GM19324 (cell line): ENCODE results near the gene SLC7A9.

Experiments
- ATAC-seq: cut with Tn5 transposase; IDR thresholded peaks from one replicate; pipeline ENCODE4 v1.9.1; 2021; ENCODE audit warnings: mild to moderate bottlenecking, moderate library complexity; ENCODE audit not compliant: unreplicated experiment, low FRiP score

The SLC7A9 gene

DNA sequence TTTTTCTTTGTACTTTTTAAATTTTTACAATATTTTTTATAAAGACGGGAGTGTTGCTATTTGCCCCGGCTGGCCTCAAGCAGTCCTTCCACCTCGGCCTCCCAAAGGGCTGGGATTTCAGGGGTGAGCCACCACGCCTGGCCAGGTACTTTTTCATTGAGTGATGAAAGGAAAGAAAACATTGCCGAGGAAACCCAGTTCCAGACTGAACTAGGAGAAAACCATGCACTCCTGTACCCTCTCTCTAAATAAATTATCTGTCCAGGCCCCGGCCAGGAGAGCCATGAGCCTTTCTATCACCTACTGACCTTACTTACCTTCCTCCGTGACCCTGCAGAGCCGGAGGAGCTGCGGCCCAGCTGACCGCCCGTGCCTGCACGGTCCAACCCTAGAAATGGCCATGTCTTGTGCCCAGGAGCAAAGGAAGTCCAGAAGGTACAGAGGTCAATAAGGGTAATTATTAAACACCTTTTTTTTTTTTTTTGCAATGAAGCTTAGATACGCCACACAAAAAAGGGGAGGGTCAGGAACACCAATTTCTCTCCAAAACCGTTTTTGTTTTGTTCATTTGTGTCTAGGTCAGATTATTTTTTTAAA, at the start of gene SLC7A9:
Gene SLC7A9 (minus strand): TSS at position 399 of the 597 bp plus-strand sequence. CDS start 1,233 bp downstream, outside the sequence.
- ATAC-seq = no peak

DNA sequence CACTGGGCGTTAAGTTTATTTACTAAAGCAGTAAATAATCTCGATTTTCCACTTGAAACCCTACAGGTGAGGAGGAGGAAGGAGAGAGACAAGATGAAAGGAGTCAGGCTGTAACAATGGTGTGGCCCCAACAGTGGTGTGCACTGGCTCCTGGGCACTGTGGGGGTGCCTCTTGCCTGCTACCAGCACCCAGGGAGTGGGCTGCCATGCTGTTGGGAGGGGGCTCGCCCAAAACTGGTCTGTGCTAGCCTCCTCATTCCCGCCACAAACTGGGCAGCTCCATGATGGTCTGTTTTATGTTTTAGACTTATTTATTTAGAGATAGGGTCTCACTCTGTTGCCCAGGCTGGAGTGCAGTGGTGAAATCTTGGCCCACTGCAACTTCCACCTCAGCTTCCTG, 49.8 kb upstream of the SLC7A9 start:
- no peak for ATAC-seq

DNA sequence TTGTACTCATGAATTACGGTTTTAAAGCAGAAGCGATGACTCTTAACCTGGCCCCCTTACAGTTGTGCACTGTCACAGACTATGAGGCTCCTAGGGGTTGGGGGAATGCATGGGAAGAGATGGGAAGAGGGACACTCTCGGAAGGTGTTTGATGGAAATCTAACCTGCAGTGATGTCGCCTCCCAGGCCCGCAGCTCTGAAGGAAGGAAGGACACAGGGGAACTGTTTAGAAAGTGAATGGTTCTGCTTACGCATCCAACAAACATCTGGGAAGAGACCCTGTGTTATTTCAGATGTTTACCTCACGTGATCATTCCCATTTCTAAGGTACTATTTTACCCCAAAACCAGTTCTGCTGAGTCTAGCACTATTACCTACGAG, 48.0 kb upstream of the SLC7A9 start:
- ATAC-seq = no peak

DNA sequence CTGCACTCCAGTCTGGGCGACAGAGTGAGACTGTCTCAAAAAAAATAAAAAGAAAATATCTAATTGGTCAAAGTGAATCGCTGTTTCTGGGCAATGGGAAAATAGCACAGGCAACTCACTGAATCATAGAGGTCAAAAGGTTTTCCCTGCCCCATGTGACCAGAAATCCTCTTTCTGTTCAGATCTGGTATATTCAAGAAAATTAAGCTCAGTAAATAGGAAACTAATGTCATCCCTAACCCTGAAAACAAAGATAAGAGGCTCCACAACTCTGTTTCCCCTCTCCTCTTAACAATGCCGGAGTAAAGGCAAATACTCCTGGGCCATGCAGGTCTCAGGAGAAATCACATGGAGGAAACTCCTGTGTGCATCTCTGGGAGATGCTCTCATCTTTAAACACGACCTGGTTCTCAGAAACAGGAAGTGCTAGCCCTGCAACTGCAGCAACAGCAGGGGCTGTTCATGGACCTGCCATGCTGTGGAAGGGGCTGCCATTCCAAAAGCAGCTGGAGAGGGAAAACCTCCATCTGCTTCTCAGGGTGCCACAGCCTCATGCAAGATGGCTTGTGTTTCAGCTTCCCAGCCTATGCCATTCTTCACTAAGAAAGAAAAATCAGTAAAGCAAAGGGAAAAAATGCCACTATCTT, 47.5 kb upstream of the SLC7A9 start:
- no peak for ATAC-seq

DNA sequence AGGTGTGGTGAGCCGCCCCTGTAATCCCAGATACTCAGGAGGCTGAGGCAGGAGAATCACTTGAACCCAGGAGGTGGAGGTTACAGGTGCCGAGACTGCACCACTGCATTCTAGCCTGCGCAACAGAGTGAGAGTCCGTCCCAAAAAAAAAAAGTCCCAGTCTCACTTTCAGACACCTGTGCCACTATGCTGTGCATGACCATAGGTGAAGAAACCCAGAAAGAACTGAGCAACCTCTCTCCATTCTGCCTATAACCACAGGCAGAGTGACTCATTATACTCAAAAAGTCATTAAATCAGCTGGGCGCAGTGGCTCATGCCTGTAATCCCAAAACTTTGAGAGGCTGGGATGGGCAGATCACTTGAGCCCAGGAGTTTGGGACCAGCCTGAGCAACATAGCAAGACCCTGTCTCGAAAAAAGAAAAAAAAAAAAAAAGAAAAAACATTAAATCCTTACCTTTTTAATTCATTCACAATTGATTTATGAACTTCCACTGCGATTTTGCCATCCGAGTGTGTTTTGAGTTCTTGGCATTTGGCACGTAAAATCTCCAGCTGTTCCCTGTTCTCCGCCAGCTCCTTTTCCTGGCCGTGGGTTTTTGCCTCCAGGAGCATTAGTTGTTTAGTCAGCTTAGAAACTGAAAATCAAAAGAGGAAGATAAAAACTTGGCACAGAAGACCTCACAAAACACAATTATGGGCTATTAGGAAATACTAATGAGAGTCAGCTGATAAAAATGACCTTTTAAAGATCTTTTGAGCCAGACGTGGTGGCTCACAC, 45.5 kb upstream of the SLC7A9 start:
- no peak for ATAC-seq

DNA sequence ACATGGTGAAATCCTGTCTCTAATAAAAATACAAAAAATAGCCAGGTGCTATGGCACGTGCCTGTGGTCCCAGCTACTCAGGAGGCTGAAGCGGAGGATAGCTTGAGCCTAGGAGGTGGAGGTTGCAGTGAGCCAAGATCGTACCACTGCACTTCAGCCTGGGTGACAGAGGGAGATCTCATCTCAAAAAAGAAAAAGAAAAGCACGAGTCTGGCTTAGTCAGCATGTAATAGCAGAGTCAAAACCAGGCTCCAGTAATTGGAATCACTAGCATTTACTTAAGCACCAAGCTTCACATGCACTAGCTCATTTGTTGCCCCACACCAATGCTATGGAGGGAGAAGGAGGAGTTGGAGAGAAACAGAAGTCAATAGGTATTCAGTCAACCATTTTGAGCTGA, 41.9 kb upstream of the SLC7A9 start:
- ATAC-seq = no peak

DNA sequence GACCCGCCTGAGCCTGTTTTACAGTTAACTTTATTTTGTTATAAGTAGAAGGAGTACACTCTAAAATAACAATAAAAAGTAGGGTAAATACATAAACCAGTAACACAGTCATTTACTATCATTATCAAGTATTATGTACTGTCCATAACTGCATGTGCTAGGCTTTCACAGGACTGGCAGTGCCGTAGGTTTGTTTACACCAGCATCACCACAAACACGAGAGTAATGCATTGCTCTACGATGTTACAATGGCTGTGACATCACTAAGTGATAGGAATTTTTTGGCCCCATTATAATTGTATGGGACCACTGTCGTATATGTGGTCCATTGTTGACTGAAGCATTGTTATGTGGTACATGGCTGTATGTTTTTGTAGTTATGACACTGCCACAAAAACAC, 41.3 kb upstream of the SLC7A9 start:
- ATAC-seq = no peak

DNA sequence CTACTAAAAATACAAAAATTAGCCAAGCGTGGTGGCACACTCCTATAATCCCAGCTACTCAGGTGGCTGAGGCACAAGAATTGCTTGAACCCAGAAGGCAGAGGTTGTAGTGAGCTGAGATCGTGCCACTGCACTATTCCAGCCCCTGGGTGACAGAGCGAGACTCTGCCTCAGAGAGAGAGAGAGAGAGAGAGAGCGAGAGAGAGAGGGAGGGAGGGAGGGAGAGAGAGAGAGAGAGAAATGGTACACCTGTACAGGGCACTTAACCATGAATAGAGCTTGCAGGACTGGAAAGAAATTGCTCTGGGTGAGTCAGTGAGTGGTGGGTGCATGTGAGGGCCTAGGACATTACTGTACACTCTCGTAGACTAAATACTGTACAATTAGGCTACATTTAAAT, 40.5 kb upstream of the SLC7A9 start:
- no peak for ATAC-seq

DNA sequence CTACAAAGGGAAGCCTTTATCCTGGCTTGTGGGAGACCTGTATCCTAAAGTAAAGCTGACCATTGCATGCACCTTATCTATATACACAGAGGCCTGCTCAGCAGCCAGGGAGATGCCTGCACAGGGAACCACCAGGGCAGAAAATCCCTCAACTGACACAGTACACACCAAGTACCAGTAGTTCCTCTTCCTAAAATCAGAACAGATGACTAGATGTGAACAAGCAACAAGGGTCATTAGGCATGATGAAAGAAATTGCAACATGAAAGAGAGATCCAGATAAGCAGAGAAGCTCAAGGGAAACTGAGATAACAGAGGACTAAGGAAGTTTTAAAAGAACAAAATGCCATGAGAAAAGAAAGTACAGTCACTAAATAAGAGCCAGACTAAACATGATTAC, 39.7 kb upstream of the SLC7A9 start:
- ATAC-seq = no peak

DNA sequence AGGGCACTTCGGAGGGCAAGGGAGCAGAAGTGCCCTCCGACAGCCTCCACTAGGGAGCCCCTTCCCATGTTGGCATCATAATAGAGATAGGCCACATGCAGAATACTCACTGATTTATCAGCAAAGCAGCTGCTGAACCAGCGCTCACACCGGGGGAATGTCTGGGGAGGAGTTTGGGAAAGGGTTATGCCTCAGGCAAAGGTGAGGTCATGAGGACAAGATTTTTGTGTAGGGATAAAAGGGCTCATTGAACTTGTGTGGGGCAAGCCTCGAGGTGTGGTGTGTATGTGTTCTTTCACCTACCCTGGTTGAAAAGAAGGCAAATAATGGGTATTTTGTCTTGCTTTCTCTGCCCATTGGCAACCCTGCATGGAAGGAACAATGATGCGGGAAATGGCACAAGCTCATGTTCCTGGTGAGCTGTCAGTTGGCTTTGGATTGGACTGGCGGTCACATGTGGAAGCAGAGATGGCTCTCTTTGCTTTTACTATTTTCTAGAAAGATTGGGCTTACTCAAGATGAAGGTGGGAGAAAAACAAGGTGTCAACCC, 39.1 kb upstream of the SLC7A9 start:
- no peak for ATAC-seq

DNA sequence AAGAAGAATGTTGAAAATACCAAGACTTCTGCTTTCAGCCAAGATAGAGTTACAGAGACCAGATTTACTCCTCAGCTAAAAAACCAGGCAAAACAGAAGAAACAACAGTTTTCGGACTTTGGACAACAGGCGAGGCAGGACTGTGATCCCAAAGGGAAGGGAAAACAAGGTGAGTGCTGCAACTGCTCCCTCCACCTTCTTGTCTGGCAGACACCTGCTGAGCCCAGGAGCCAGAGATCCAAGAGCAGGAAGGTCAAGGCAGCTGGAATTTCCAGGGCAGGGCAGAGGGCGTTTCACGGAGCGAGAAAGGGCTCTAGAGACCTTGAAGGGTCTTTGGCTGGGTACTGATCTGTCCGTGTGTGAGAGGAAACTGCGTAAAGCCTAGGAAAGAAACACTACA, 32.9 kb upstream of the SLC7A9 start:
- ATAC-seq = no peak

DNA sequence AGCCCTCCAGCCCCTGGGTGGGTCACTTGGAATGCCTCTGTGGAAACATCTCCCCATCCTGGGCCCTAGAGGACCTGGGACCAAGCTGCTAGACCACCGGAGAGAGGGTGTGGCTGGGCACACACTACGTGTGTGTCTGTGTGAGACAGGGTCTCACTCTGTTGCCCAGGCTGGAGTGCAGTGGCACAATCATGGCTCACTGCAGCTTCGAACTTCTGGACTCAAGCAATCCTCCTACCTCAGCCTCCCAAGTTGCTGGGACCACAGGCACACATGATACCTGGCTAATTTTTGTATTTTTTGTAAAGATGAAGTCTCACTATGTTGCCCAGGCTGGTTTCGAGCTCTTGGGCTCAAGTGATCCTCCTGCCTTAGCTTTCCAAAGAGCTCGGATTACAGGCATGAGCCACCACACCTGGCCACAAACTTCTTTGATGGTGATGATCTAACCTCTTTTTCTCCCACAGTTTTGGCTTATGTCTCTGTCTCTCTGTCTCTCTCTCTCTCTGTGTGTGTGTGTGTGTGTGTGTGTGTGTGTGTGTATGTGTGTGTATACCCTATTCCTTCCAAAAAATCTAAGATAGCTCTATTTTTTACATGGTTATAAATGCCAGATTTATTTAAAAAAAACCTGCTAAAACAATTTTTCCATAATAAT, 32.1 kb upstream of the SLC7A9 start:
- no peak for ATAC-seq

DNA sequence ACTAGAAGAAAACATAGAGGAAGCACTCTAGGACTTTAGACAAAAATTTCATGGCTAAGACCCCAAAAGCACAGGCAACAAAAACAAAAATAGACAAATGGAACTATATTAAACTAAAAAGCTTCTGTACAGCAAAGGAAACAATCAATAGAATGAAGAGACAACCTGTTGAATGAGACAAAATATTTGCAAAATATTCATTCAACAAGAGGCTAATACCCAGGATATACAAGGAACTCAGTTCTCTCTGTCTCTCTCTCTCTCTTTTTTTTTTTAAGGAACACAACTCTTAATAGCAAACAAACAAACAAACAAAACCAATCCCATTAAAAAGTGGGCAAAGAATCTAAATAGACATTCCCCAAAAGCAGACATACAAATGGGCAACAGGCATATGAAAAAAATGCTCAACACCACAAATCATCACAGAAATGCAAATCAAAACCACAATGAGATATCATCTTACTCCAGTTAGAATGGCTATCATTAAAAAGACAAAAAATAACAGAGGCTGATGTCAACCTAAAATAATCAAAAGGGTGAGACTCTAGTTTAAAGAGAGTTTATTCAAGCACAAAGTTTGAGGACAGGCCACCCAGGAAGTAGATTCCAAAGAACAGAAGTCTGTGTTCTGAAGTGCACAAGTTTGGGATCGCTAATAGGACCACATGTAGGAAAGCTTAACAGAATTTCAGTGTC, 27.1 kb upstream of the SLC7A9 start:
- no peak for ATAC-seq

DNA sequence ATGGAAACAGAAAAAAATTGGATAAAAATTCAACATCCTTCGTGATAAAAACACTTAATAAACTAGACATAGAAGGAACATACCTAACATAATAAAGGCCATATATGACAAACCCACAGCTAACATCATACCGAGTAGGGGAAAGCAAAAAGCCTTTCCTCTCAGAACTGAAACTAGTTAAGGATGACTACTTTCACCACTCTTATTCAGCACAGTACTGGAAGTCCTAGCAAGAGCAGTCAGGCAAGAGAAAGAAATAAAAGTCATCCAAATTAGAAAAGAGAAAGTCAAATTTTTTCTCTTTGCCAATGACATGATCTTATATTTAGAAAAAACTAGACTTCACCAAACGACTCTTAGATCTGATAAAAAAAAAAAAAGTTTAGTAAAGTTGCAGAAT, 25.8 kb upstream of the SLC7A9 start:
- ATAC-seq = no peak

DNA sequence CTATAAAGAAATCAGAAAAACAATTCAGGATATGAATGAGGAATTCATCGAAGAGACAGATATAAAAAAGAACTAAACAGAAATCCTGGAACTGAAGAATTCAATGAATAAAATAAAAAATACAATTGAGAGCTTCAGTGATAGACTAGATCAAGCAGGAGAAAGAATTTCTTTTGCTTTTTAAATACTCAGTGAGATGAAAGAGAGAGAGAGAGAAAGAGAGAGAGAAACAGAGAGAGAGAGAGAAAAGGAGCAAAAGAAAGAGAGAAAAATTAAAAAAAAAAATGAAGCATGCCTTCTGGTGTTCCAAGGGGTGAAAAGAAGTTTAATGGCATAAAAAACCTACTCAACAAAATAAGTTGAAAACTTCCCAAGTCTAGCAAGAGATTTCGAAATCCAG, 22.0 kb upstream of the SLC7A9 start:
- no peak for ATAC-seq

DNA sequence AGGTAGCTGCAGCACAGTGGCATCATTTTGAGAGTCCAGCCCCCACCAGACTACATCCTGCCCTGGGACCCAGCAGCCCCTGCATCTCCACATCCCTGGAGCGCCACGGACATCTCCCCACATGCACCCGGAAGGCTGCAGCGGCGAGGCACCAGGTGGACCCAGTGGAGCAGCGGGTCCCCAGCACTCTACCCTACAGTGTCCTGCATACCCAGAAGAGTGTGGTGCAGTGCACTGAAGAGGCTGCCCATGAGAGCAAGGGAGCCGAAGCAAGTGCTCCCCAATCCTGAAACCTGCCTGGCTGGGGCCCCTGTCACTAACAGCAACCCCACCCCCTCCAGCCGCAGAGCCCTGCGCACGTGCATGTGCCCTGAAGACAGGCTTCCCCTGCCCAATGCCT, 21.3 kb upstream of the SLC7A9 start:
- no peak for ATAC-seq

DNA sequence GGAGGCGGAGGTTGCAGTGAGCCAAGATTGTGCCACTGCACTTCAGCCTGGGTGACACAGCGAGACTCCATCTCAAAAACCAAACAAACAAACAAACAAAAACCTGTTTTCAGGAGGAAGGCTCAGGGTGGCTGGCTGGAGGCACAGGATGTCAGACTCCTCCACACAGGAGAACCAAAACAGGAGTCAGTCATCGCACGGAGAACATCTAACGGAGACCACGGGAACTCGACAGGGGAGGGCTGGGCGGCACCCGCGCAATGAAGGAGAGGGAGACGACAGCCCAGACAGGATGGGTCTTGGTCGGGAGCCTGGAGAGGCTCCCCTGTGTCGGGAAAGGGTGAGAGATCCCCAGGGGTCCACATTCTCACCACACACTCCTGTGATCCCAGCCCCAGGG, 20.8 kb upstream of the SLC7A9 start:
- no peak for ATAC-seq

DNA sequence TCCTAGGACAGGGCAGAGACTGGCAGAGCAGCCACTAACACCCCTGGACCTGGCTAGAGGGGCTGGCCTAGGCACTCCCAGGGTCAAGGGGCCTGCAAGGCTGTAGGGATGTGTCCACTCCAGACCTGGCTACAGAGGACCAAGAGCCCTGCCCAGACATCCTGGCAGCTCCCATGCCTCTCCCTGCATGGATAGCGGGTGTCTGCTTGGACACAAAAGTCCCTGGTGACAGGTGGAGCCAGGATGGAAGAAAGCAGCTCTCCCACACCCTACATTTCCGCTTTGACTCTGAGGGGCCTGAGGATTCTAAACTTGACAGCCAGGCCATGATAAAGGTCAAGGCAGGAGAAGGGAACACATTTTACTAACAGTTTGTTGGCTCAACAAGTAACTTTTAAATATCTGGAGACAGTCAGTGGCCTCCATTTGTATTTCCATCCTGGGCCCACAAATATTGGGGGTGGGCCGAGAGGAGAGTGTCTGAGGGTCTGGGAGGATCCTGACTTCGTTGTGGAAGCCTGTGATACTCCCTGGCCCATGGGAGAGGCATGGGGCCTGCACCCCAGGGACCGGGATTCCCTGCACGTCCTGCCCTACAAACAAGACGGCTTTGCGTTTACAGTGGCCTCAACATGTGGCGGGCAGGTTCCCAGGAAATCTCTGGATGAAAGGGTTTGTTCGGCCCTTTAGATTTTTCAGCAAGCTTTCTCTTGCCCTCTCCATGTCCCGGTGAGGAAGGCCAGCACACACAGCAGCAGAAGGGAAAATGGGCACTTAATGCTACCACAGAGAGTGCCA, 19.8 kb upstream of the SLC7A9 start:
- no peak for ATAC-seq

DNA sequence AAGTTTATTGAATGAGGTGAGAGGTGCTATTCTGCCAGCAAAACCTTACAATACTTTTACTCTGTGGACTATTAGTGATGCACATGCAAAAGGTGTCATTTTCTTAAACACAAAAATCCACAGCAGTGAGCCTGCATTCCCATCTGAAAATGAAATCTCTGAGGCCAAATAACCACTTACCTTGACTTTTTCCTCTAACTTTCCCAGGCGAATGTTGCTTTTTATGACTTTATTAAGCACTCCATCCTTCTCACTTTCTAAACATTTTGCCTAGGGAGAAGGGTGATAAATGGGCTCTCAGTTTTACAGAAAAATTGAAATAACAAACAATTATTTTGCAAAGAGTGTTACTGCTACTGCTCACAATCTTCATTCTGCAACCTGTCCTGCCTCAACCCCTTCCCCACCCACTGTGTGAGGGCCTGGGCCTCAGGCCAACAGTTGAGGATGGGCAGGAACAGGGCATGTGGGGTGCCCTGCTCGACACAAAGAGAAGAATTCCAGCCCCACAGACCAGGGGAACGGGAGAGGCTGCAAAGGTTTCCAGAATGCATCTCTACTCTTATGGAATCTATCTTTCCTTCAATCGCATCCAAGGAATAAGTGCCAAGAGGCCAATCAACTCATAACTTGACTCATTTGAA, 18.1 kb upstream of the SLC7A9 start:
- no peak for ATAC-seq
